Parathyroid adenoma (tissue), 2 donors: ENCODE measurements around the gene MIOS.

Experiments used
- H2AFZ ChIP-seq: fragments of 300-600 bp; sonication (generic); one replicate; pipeline ENCODE4 v1.7.0; 2017; ENCODE audit warnings: antibody characterized with exemption, mild to moderate bottlenecking
- H3K27ac ChIP-seq: fragments of 300-600 bp; sonication (generic); one replicate; pipeline ENCODE4 v1.7.0; 2017
- H3K27me3 ChIP-seq: fragments of 300-600 bp; sonication (generic); one replicate; pipeline ENCODE4 v1.7.0; 2017; ENCODE audit warnings: low read length; ENCODE audit not compliant: control insufficient read depth, insufficient read depth
- H3K36me3 ChIP-seq: fragments of 300-600 bp; sonication (generic); one replicate; pipeline ENCODE4 v1.7.0; 2017; ENCODE audit warnings: low read length; ENCODE audit not compliant: control insufficient read depth, insufficient read depth
- H3K4me1 ChIP-seq: fragments of 300-600 bp; sonication (generic); one replicate; pipeline ENCODE4 v1.7.0; 2017; ENCODE audit warnings: control low read depth
- H3K4me2 ChIP-seq: fragments of 300-600 bp; sonication (generic); one replicate; pipeline ENCODE4 v1.7.0; 2017; ENCODE audit warnings: low read length
- H3K4me3 ChIP-seq: fragments of 300-600 bp; sonication (generic); one replicate; pipeline ENCODE4 v1.7.0; 2017; ENCODE audit warnings: low read depth, low read length
- H3K79me2 ChIP-seq: fragments of 300-600 bp; sonication (generic); one replicate; pipeline ENCODE4 v1.7.0; 2017; ENCODE audit warnings: control low read depth
- H3K9ac ChIP-seq: fragments of 300-600 bp; sonication (generic); one replicate; pipeline ENCODE4 v1.7.0; 2017; ENCODE audit warnings: mild to moderate bottlenecking
- H3K9me3 ChIP-seq: fragments of 300-600 bp; sonication (generic); one replicate; pipeline ENCODE4 v1.7.0; 2017; ENCODE audit warnings: low read length; ENCODE audit not compliant: control insufficient read depth
- TF ChIP-seq, protein P1 (sequence below): fragments of 300-600 bp; sonication (generic); IDR thresholded peaks from one replicate; pipeline ENCODE4 v1.7.0; 2017; ENCODE audit warnings: antibody characterized with exemption, mild to moderate bottlenecking
- donor health status: primary hyperparathyroidism.

MIOS gene

DNA sequence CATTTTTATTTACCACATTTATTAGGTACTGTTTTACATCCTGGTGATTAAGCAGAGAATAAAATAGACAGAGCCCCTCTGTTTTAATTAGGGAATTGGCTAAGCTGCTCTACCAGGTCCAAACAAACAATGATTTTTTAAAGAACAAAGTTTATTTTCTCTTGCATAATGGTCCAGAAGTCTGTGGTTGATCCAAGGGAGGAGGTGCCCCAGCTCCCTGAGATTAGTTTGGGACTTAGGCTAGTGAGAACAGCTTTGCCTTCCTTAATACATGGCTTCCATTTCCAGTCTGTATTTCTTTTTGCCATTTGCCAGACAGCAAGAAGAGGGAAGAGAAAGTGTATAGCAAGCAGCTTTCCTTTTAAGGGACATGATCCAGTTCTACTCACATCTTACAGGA lies 2.9 kb upstream of the MIOS start:
- Histone ChIP-seq H2AFZ (no peak overlapping the region), H3K79me2 (no peaks in the 10 kb centered on the region), H3K9ac (no peak overlapping the region), H3K36me3 (no peaks in the 10 kb centered on the region), H3K27me3 (no peaks in the 10 kb centered on the region), H3K4me2 (no peak overlapping the region), H3K4me1 (peaks cover 8% of the 10 kb centered on the region), H3K27ac (no peak overlapping the region), H3K4me3 (no peak overlapping the region), H3K9me3 (no peaks in the 10 kb centered on the region)
- TF ChIP-seq, protein P1, sequence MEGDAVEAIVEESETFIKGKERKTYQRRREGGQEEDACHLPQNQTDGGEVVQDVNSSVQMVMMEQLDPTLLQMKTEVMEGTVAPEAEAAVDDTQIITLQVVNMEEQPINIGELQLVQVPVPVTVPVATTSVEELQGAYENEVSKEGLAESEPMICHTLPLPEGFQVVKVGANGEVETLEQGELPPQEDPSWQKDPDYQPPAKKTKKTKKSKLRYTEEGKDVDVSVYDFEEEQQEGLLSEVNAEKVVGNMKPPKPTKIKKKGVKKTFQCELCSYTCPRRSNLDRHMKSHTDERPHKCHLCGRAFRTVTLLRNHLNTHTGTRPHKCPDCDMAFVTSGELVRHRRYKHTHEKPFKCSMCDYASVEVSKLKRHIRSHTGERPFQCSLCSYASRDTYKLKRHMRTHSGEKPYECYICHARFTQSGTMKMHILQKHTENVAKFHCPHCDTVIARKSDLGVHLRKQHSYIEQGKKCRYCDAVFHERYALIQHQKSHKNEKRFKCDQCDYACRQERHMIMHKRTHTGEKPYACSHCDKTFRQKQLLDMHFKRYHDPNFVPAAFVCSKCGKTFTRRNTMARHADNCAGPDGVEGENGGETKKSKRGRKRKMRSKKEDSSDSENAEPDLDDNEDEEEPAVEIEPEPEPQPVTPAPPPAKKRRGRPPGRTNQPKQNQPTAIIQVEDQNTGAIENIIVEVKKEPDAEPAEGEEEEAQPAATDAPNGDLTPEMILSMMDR: no peak

DNA sequence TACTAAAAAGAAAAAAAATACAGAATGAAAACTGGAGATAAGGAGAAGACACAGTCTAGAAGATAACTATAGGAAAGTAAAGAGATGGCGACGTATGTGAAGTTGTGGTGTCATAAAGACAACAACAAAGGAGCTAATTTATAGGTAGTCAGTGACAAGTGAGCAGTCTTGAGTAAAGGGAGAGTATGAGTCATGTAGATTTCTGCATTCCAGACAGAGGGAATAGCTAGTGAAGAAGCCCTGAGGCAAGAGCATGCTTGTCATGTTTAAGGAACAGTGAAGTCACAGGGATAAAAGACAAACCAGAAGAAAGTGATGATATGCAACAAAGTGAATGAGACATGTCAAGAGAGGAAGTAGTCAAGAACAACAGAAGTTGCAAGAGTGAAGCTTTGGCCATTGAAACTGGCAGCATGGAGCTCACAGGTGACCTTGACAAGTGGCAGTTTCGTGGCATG lies 2.3 kb upstream of the MIOS start:
- no peak overlapping the region for H3K9ac ChIP-seq
- no peak overlapping the region for H2AFZ ChIP-seq
- TF ChIP-seq, protein P1: no peak
- H3K4me3 ChIP-seq: no peak overlapping the region
- H3K36me3 ChIP-seq: no peaks in the 10 kb centered on the region
- no peak overlapping the region for H3K4me2 ChIP-seq
- H3K27ac ChIP-seq: no peak overlapping the region
- peaks cover 3% of the 10 kb centered on the region for H3K79me2 ChIP-seq
- peaks cover 8% of the 10 kb centered on the region for H3K4me1 ChIP-seq
- no peaks in the 10 kb centered on the region for H3K27me3 ChIP-seq
- H3K9me3 ChIP-seq: no peaks in the 10 kb centered on the region

GRCh38 chr7:7565018-7565680 lies 1.5 kb upstream of the MIOS start:
- no peak overlapping the region for H3K4me3 ChIP-seq
- peaks cover 10% of the 10 kb centered on the region for H3K79me2 ChIP-seq
- peaks cover 8% of the 10 kb centered on the region for H3K4me1 ChIP-seq
- H3K27ac ChIP-seq: no peak overlapping the region
- TF ChIP-seq, protein P1: no peak
- H3K36me3 ChIP-seq: no peaks in the 10 kb centered on the region
- H3K9me3 ChIP-seq: no peaks in the 10 kb centered on the region
- H2AFZ ChIP-seq: no peak overlapping the region
- H3K9ac ChIP-seq: no peak overlapping the region
- no peaks in the 10 kb centered on the region for H3K27me3 ChIP-seq
- H3K4me2 ChIP-seq: no peak overlapping the region

DNA sequence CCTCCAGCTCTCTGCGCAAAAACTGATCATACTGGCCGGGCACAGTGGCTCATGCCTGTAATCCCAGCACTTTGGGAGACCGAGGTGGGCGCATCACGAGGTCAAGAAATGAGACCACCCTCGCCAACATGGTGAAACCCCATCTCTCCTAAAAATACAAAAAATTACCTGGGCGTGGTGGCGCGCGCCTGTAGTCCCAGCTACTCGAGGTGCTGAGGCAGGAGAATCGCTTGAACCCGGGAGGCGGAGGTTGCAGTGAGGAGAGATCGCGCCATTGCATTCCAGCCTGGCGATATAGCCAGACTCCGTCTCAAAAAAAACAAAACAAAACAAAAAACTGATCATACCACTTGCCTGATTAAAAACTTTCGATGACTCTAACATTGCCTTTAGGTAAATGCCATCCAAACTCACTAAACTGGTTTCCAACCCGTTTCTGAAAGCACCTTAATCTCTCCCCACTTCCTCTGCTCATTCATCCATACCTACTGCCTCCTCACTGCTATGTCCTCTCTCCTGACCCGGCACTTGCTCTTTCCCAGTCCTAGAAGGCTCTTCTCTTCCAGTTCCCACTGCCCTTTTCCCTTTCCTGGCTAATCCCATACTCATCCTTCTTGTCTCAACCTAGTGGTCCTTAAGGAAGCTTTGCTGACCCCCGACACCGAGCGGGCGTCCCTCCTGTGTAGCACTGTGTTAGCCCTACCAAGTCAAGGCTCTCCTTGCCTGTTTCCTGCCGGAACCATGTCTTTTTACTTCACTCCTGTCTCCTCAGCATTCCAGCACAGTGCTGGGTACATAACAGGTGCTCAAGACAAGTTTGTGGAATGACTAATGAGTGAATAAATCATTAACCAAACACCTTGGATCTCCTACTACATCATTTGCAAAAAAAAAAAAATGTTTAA lies 686 bp upstream of the MIOS start:
- Histone ChIP-seq H3K9me3 (no peaks in the 10 kb centered on the region), H3K4me3 (peak overlapping the region; percentile 95), H2AFZ (peak overlapping the region; percentile 90), H3K4me2 (peak overlapping the region; percentile 80), H3K9ac (no peak overlapping the region), H3K4me1 (peaks cover 8% of the 10 kb centered on the region), H3K79me2 (peaks cover 14% of the 10 kb centered on the region), H3K27ac (peak overlapping the region; percentile 83), H3K27me3 (no peaks in the 10 kb centered on the region), H3K36me3 (no peaks in the 10 kb centered on the region)
- TF ChIP-seq, protein P1: no peak
